SK-N-SH treated with all-trans-retinoic acid at 6 μM for 48 hours (cell line): ENCODE data around the gene CRLF2.
A peak's percentile ranks its signal among the peaks of the same experiment; 100 is the strongest.

ENCODE experiments used
- ATAC-seq: fragments of 200-7000 bp; cut with Tn5 transposase; 3 replicates; pipeline ENCODE4 v1.9.1; 2020; ENCODE audit warnings: mild to moderate bottlenecking, moderate library complexity
- ARNTL ChIP-seq: fragments of 450-650 bp; formaldehyde crosslinking; IDR thresholded peaks from 2 replicates; pipeline ENCODE4 v1.5.0; 2020; ENCODE audit warnings: low read depth, mild to moderate bottlenecking, moderate library complexity, borderline replicate concordance
- BACH2 ChIP-seq: fragments of 250-450 bp; sonication (Bioruptor Pico); IDR thresholded peaks from 2 replicates; pipeline ENCODE4 v1.9.0; 2021; ENCODE audit warnings: mild to moderate bottlenecking, borderline replicate concordance
- CREB5 ChIP-seq: fragments of 250-450 bp; sonication (Bioruptor Pico); IDR thresholded peaks from 2 replicates; pipeline ENCODE4 v1.5.1; 2020; ENCODE audit warnings: low read depth, mild to moderate bottlenecking, moderate library complexity
- CSDC2 ChIP-seq: fragments of 250-450 bp; sonication (Bioruptor Pico); IDR thresholded peaks from 2 replicates; pipeline ENCODE4 v1.5.0; 2020; ENCODE audit warnings: mild to moderate bottlenecking, moderate library complexity
- CSRNP3 ChIP-seq: fragments of 250-450 bp; sonication (Bioruptor Pico); IDR thresholded peaks from 2 replicates; pipeline ENCODE4 v1.5.1; 2021; ENCODE audit warnings: mild to moderate bottlenecking, moderate library complexity
- ESRRG ChIP-seq: fragments of 250-450 bp; sonication (Bioruptor Pico); IDR thresholded peaks from 2 replicates; pipeline ENCODE4 v1.6.1; 2021; ENCODE audit warnings: mild to moderate bottlenecking
- GLIS3 ChIP-seq: fragments of 250-450 bp; sonication (Bioruptor Pico); IDR thresholded peaks from 2 replicates; pipeline ENCODE4 v1.5.0; 2020; ENCODE audit warnings: mild to moderate bottlenecking, moderate library complexity
- ISL1 ChIP-seq: fragments of 250-450 bp; sonication (Bioruptor Pico); IDR thresholded peaks from 2 replicates; pipeline ENCODE4 v2.1.2; 2022; ENCODE audit warnings: mild to moderate bottlenecking, moderate library complexity
- OSR1 ChIP-seq: fragments of 250-450 bp; sonication (Bioruptor Pico); IDR thresholded peaks from 2 replicates; pipeline ENCODE4 v1.8.0; 2022; ENCODE audit warnings: moderate library complexity, mild to moderate bottlenecking, inconsistent platforms
- PATZ1 ChIP-seq: fragments of 250-450 bp; sonication (Bioruptor Pico); IDR thresholded peaks from 2 replicates; pipeline ENCODE4 v1.8.0; 2020; ENCODE audit warnings: mild to moderate bottlenecking, moderate library complexity, borderline replicate concordance
- POU6F1 ChIP-seq: fragments of 250-450 bp; sonication (Bioruptor Pico); IDR thresholded peaks from 2 replicates; pipeline ENCODE4 v1.8.0; 2021; ENCODE audit warnings: low read depth, mild to moderate bottlenecking, moderate library complexity, borderline replicate concordance
- RARB ChIP-seq: fragments of 250-450 bp; sonication (Bioruptor Pico); IDR thresholded peaks from 2 replicates; pipeline ENCODE4 v1.8.0; 2021; ENCODE audit warnings: mild to moderate bottlenecking, moderate library complexity
- SNAI2 ChIP-seq: fragments of 250-450 bp; sonication (Bioruptor Pico); IDR thresholded peaks from 2 replicates; pipeline ENCODE4 v1.5.0; 2020; ENCODE audit warnings: mild to moderate bottlenecking, moderate library complexity
- TCF4 ChIP-seq: fragments of 250-450 bp; sonication (Bioruptor Pico); IDR thresholded peaks from 2 replicates; pipeline ENCODE4 v1.8.0; 2021; ENCODE audit warnings: mild to moderate bottlenecking, moderate library complexity, borderline replicate concordance
- TSHZ2 ChIP-seq: fragments of 250-450 bp; sonication (Bioruptor Pico); IDR thresholded peaks from 2 replicates; pipeline ENCODE4 v1.5.0; 2020; ENCODE audit warnings: mild to moderate bottlenecking, moderate library complexity
- ZFP30 ChIP-seq: fragments of 450-650 bp; formaldehyde crosslinking; IDR thresholded peaks from 2 replicates; pipeline ENCODE4 v1.5.0; 2022; ENCODE audit warnings: mild to moderate bottlenecking, moderate library complexity
- ZNF70 ChIP-seq: fragments of 450-650 bp; formaldehyde crosslinking; IDR thresholded peaks from 2 replicates; pipeline ENCODE4 v1.5.0; 2020; ENCODE audit warnings: mild to moderate bottlenecking, moderate library complexity
- ZNF8 ChIP-seq: fragments of 450-650 bp; formaldehyde crosslinking; IDR thresholded peaks from 2 replicates; pipeline ENCODE4 v1.5.0; 2020; ENCODE audit warnings: mild to moderate bottlenecking, moderate library complexity

The CRLF2 gene

GRCh38 chrX:1249101-1249887 lies 36.8 kb upstream of the CRLF2 start:
- ATAC-seq: peak; percentile 55

More at GRCh38 chrX:1249101-1249887, 36.8 kb upstream of the CRLF2 start:
- TF ChIP-seq OSR1 (CRISPR knock-in tag) (no peak), SNAI2 (CRISPR knock-in tag) (no peak), TCF4 (CRISPR knock-in tag) (no peak), RARB (no peak), CSRNP3 (CRISPR knock-in tag) (no peak), CSDC2 (CRISPR knock-in tag) (no peak), ZNF8 (no peak), ESRRG (no peak), PATZ1 (CRISPR knock-in tag) (no peak), GLIS3 (CRISPR knock-in tag) (no peak), CREB5 (CRISPR knock-in tag) (no peak), TSHZ2 (CRISPR knock-in tag) (no peak), ZFP30 (CRISPR knock-in tag) (no peak), ARNTL (CRISPR knock-in tag) (no peak), BACH2 (CRISPR knock-in tag) (no peak), ZNF70 (no peak), POU6F1 (CRISPR knock-in tag) (no peak), ISL1 (CRISPR knock-in tag) (no peak)
